Esophagus muscularis mucosa (tissue), 4 donors: Measurements from ENCODE around the gene MANBA. TPM values are rescaled to one million over a fixed set of nuclear protein-coding genes. Genes with fewer than 3 reads are reported as not detected.

ENCODE experiments used
- DNase-seq: peaks from one replicate; pipeline ENCODE4 v3.0.0-alpha.2; 2017; ENCODE audit errors: extremely low spot score
- H3K27ac ChIP-seq, 4 donors: fragments of 200-600 bp; sonication (generic); replicated peaks in 1 of 4; 1 replicate in 3 of 4; 2 replicates in 1 of 4; pipeline ENCODE4 v1.5.1; 2016 to 2019; ENCODE audit warnings: mild to moderate bottlenecking in 1 of 4
- H3K27me3 ChIP-seq, 4 donors: fragments of 200-600 bp; sonication (generic); one replicate each; pipeline versions ENCODE4 v1.5.1 to v1.6.0; 2016 to 2019
- H3K36me3 ChIP-seq, 4 donors: fragments of 200-600 bp; sonication (generic); one replicate each; pipeline ENCODE4 v1.5.1; 2016 to 2019
- H3K4me1 ChIP-seq, 4 donors: fragments of 200-600 bp; sonication (generic); one replicate each; pipeline ENCODE4 v1.5.1; 2016 to 2019
- H3K4me3 ChIP-seq, 4 donors: fragments of 200-600 bp; sonication (generic); 1 replicate in 2 of 4; 2 replicates in 2 of 4; pipeline ENCODE4 v1.5.1; 2016 to 2019; ENCODE audit warnings: mild to moderate bottlenecking in 4 of 4, moderate library complexity in 1 of 4
- H3K9me3 ChIP-seq, 4 donors: fragments of 200-600 bp; sonication (generic); 1 replicate in 3 of 4; 2 replicates in 1 of 4; pipeline ENCODE4 v1.5.1; 2016 to 2019
- CTCF ChIP-seq, 3 experiments: fragments of 200-600 bp in 2 of 3; fragments of 450-650 bp in 1 of 3; sonication (generic) in 2 of 3; IDR thresholded peaks; one replicate each; pipeline ENCODE4 v1.5.1; 2017 to 2019; ENCODE audit warnings: antibody characterized with exemption in 3 of 3, mild to moderate bottlenecking in 2 of 3, moderate library complexity in 1 of 3
- EP300 ChIP-seq: sonication (generic); formaldehyde crosslinking; IDR thresholded peaks from one replicate; pipeline ENCODE4 v1.6.1; 2017; ENCODE audit warnings: antibody characterized with exemption
- POLR2A ChIP-seq: fragments of 450-650 bp; IDR thresholded peaks from one replicate; pipeline ENCODE4 v1.6.1; 2017; ENCODE audit warnings: antibody characterized with exemption, moderate library complexity, mild to moderate bottlenecking, low read depth
- POLR2AphosphoS5 ChIP-seq, 2 donors: sonication (generic); formaldehyde crosslinking; IDR thresholded peaks; one replicate each; pipeline ENCODE4 v1.6.1; 2017; ENCODE audit warnings: antibody characterized with exemption in 2 of 2
- WGBS: methylation state at CpG from one replicate; pipeline ENCODE4 v1.1.5; 2018; 5-methylcytosine and 5-hydroxymethylcytosine counted together
- intact Hi-C: fragments of 100-400 bp; cut with DNase I; formaldehyde crosslinking; loops from one replicate; pipeline ENCODE4 v1.15.1; 2023
- total RNA-seq, 4 donors: library from RNA; depleted of rRNA; stranded (reverse); fragments of >200 nt; gene quantifications; one replicate each; pipeline versions ENCODE4 v1.1.0 to v1.2.1, GENCODE V29; 2016

Gene MANBA
- total RNA-seq, 4 donors from 2014 or later = 22.1 to 24.9 (median 24.5) TPM

DNA sequence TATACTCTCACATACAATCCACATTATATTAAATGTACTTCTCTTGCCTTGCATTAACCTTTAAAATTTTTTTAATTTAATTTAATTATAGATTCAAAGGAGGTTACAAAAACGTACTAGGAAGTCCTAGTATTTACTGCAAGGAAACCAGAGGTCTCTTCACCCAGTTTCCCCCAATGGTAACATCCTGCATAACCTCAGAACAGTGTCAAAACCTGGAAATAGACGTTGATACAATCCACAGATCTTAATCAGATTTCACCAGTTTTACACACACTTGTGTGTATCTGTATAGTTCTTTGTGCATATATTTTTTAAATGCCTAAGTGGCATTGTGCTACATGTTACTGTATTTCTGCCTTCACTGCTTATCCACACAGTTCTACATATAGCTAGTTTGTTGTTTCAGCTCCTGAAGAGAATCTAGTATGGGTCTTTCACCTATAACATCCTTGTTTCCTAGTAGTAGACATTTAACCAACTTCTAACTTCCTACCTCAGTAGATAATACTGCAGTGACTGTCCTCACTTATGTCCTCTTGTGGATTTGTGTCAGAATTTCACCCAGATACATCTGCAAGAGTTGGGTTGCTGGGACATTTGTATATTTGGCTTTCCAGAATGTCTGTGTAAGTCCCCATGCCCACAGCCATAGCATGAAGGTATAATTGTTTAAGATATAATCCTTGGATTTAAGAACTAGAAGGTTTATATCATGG is 156.4 kb downstream of the MANBA start:
- intact Hi-C loops = no loop called here
- 81% methylated on average over 2 of the region's 2 CpGs for WGBS
- Histone ChIP-seq H3K36me3 (peaks cover 19 to 93% (median 64%) of the 10 kb centered on the region in 4 donors), H3K4me3 (no peak overlapping the region), H3K27ac (no peak overlapping the region), H3K4me1 (no peaks in the 10 kb centered on the region), H3K27me3 (no peaks in the 10 kb centered on the region), H3K9me3 (no peaks in the 10 kb centered on the region)
- no peak for DNase-seq
- TF ChIP-seq POLR2A (no peak), CTCF (IDR thresholded peaks at IDR 0.05) (no peak), POLR2AphosphoS5 (IDR thresholded peaks at IDR 0.05) (no peak), EP300 (no peak)

- Histone ChIP-seq H3K9me3 (no peaks in the 10 kb centered on the region), H3K27ac (no peak overlapping the region), H3K27me3 (no peaks in the 10 kb centered on the region), H3K4me3 (no peak overlapping the region), H3K36me3 (peaks cover 10 to 93% (median 62%) of the 10 kb centered on the region in 4 donors), H3K4me1 (peaks cover 0 to 9% (median 0%) of the 10 kb centered on the region in 4 donors)
- WGBS = 90% methylated on average over 8 of the region's 8 CpGs
- TF ChIP-seq CTCF (IDR thresholded peaks at IDR 0.05) (no peak), POLR2A (no peak), EP300 (no peak), POLR2AphosphoS5 (IDR thresholded peaks at IDR 0.05) (no peak)
- intact Hi-C loops = no loop called here
- no peak for DNase-seq
Measured at GRCh38 chr4:102601586-102602227, 159.1 kb downstream of the MANBA start.

- Histone ChIP-seq H3K27ac (no peak overlapping the region), H3K36me3 (peaks cover 17 to 96% (median 63%) of the 10 kb centered on the region in 4 donors), H3K4me1 (peaks cover 0 to 9% (median 0%) of the 10 kb centered on the region in 4 donors), H3K4me3 (no peak overlapping the region), H3K27me3 (no peaks in the 10 kb centered on the region), H3K9me3 (no peaks in the 10 kb centered on the region)
- DNase-seq = no peak
- TF ChIP-seq POLR2A = no peak
- TF ChIP-seq EP300 = no peak
- no peak for TF ChIP-seq CTCF (IDR thresholded peaks at IDR 0.05)
- TF ChIP-seq POLR2AphosphoS5 (IDR thresholded peaks at IDR 0.05) = no peak
- intact Hi-C loops = no loop called here
Measured at GRCh38 chr4:102600689-102601088, 160.1 kb downstream of the MANBA start.

- Histone ChIP-seq H3K27me3 (no peaks in the 10 kb centered on the region), H3K4me3 (no peak overlapping the region), H3K27ac (no peak overlapping the region), H3K4me1 (peaks cover 0 to 9% (median 0%) of the 10 kb centered on the region in 4 donors), H3K36me3 (peaks cover 17 to 99% (median 66%) of the 10 kb centered on the region in 4 donors), H3K9me3 (no peaks in the 10 kb centered on the region)
- TF ChIP-seq EP300 = no peak
- TF ChIP-seq CTCF (IDR thresholded peaks at IDR 0.05) = no peak
- TF ChIP-seq POLR2AphosphoS5 (IDR thresholded peaks at IDR 0.05) = no peak
- no peak for TF ChIP-seq POLR2A
- no peak for DNase-seq
- intact Hi-C loops = no loop called here
- 88% methylated on average over 3 of the region's 3 CpGs for WGBS
Measured at GRCh38 chr4:102599886-102600285, 160.9 kb downstream of the MANBA start.
